ENCODE measurements around the gene PPFIA4. TPM values are rescaled to one million over a fixed set of nuclear protein-coding genes. Genes with fewer than 3 reads are reported as not detected.

PPFIA4 gene
- total RNA-seq, 1 donor from 2014 or later: 33.4 TPM

- no peaks in the 10 kb centered on the region for H3K9me3 Mint-ChIP-seq
Observed at GRCh38 chr1:203048086-203048485, 21.8 kb downstream of the PPFIA4 start.

GRCh38 chr1:203048555-203049051, 22.3 kb downstream of the PPFIA4 start:
- H3K27ac Mint-ChIP-seq: no peak overlapping the region
- intact Hi-C loops (cut with micrococcal nuclease): no loop called here
- DNase-seq (ENCODE audit: low spot score): no peak
- H3K36me3 Mint-ChIP-seq (ENCODE audit: low read depth): peaks cover 4% of the 10 kb centered on the region
- no peaks in the 10 kb centered on the region for H3K27me3 Mint-ChIP-seq (ENCODE audit: low read depth)
- no peaks in the 10 kb centered on the region for H3K9me3 Mint-ChIP-seq
- peaks cover 2% of the 10 kb centered on the region for H3K4me1 Mint-ChIP-seq (ENCODE audit: low read depth)
- H3K4me3 Mint-ChIP-seq (ENCODE audit: low read depth): no peak overlapping the region

More at GRCh38 chr1:203048086-203048485, 21.8 kb downstream of the PPFIA4 start:
- DNase-seq (ENCODE audit: low spot score): no peak
- Mint-ChIP-seq H3K36me3 (ENCODE audit: low read depth) (peaks cover 8% of the 10 kb centered on the region), H3K4me3 (ENCODE audit: low read depth) (no peak overlapping the region), H3K27me3 (ENCODE audit: low read depth) (no peaks in the 10 kb centered on the region), H3K27ac (no peak overlapping the region), H3K4me1 (ENCODE audit: low read depth) (peaks cover 2% of the 10 kb centered on the region)
- intact Hi-C loops (cut with micrococcal nuclease): no loop called here

- Mint-ChIP-seq H3K9me3 (no peaks in the 10 kb centered on the region), H3K27me3 (ENCODE audit: low read depth) (no peaks in the 10 kb centered on the region), H3K4me3 (ENCODE audit: low read depth) (no peak overlapping the region), H3K4me1 (ENCODE audit: low read depth) (peaks cover 2% of the 10 kb centered on the region), H3K27ac (no peak overlapping the region), H3K36me3 (ENCODE audit: low read depth) (peaks cover 4% of the 10 kb centered on the region)
- intact Hi-C loops (cut with micrococcal nuclease): no loop called here
- no peak for DNase-seq (ENCODE audit: low spot score)
Observed at GRCh38 chr1:203049077-203049476, 22.8 kb downstream of the PPFIA4 start.

GRCh38 chr1:203049576-203050180, 23.4 kb downstream of the PPFIA4 start:
- intact Hi-C loops (cut with micrococcal nuclease): no loop called here
- Mint-ChIP-seq H3K4me1 (ENCODE audit: low read depth) (peaks cover 2% of the 10 kb centered on the region), H3K4me3 (ENCODE audit: low read depth) (no peak overlapping the region), H3K27ac (no peak overlapping the region), H3K9me3 (no peaks in the 10 kb centered on the region), H3K27me3 (ENCODE audit: low read depth) (no peaks in the 10 kb centered on the region), H3K36me3 (ENCODE audit: low read depth) (peaks cover 4% of the 10 kb centered on the region)
- no peak for DNase-seq (ENCODE audit: low spot score)

GRCh38 chr1:203050826-203051225, 24.5 kb downstream of the PPFIA4 start:
- no peak overlapping the region for H3K27ac Mint-ChIP-seq
- intact Hi-C loops (cut with micrococcal nuclease): no loop called here

GRCh38 chr1:203051841-203052324, 25.6 kb downstream of the PPFIA4 start:
- intact Hi-C loops (cut with micrococcal nuclease): no loop called here
- Mint-ChIP-seq H3K27ac (no peak overlapping the region), H3K4me1 (ENCODE audit: low read depth) (peaks cover 2% of the 10 kb centered on the region), H3K36me3 (ENCODE audit: low read depth) (peaks cover 9% of the 10 kb centered on the region), H3K27me3 (ENCODE audit: low read depth) (no peaks in the 10 kb centered on the region), H3K9me3 (no peaks in the 10 kb centered on the region), H3K4me3 (ENCODE audit: low read depth) (no peak overlapping the region)
- no peak for DNase-seq (ENCODE audit: low spot score)

More at GRCh38 chr1:203050826-203051225, 24.5 kb downstream of the PPFIA4 start:
- Mint-ChIP-seq H3K4me3 (ENCODE audit: low read depth) (no peak overlapping the region), H3K27me3 (ENCODE audit: low read depth) (no peaks in the 10 kb centered on the region), H3K9me3 (no peaks in the 10 kb centered on the region), H3K36me3 (ENCODE audit: low read depth) (peaks cover 4% of the 10 kb centered on the region), H3K4me1 (ENCODE audit: low read depth) (peaks cover 2% of the 10 kb centered on the region)
- DNase-seq (ENCODE audit: low spot score): no peak

GRCh38 chr1:203052601-203053000, 26.3 kb downstream of the PPFIA4 start:
- no peaks in the 10 kb centered on the region for H3K9me3 Mint-ChIP-seq
- DNase-seq (ENCODE audit: low spot score): no peak
- no peaks in the 10 kb centered on the region for H3K4me1 Mint-ChIP-seq (ENCODE audit: low read depth)
- no peak overlapping the region for H3K27ac Mint-ChIP-seq
- intact Hi-C loops (cut with micrococcal nuclease): no loop called here
- no peaks in the 10 kb centered on the region for H3K27me3 Mint-ChIP-seq (ENCODE audit: low read depth)
- peaks cover 9% of the 10 kb centered on the region for H3K36me3 Mint-ChIP-seq (ENCODE audit: low read depth)
- H3K4me3 Mint-ChIP-seq (ENCODE audit: low read depth): no peak overlapping the region

GRCh38 chr1:203054184-203054583, 27.9 kb downstream of the PPFIA4 start:
- no peak overlapping the region for H3K27ac Mint-ChIP-seq
- no peaks in the 10 kb centered on the region for H3K4me1 Mint-ChIP-seq (ENCODE audit: low read depth)
- no peak overlapping the region for H3K4me3 Mint-ChIP-seq (ENCODE audit: low read depth)
- H3K27me3 Mint-ChIP-seq (ENCODE audit: low read depth): no peaks in the 10 kb centered on the region
- peaks cover 9% of the 10 kb centered on the region for H3K36me3 Mint-ChIP-seq (ENCODE audit: low read depth)
- DNase-seq (ENCODE audit: low spot score): no peak
- H3K9me3 Mint-ChIP-seq: no peaks in the 10 kb centered on the region
- intact Hi-C loops (cut with micrococcal nuclease): no loop called here

GRCh38 chr1:203054642-203055041, 28.4 kb downstream of the PPFIA4 start:
- Mint-ChIP-seq H3K4me1 (ENCODE audit: low read depth) (no peaks in the 10 kb centered on the region), H3K4me3 (ENCODE audit: low read depth) (no peak overlapping the region), H3K36me3 (ENCODE audit: low read depth) (peaks cover 10% of the 10 kb centered on the region), H3K27ac (no peak overlapping the region), H3K27me3 (ENCODE audit: low read depth) (no peaks in the 10 kb centered on the region), H3K9me3 (no peaks in the 10 kb centered on the region)
- no peak for DNase-seq (ENCODE audit: low spot score)
- intact Hi-C loops (cut with micrococcal nuclease): no loop called here

- Mint-ChIP-seq H3K36me3 (ENCODE audit: low read depth) (peaks cover 15% of the 10 kb centered on the region), H3K27ac (no peak overlapping the region), H3K4me3 (ENCODE audit: low read depth) (no peak overlapping the region), H3K4me1 (ENCODE audit: low read depth) (no peaks in the 10 kb centered on the region), H3K9me3 (no peaks in the 10 kb centered on the region), H3K27me3 (ENCODE audit: low read depth) (no peaks in the 10 kb centered on the region)
- intact Hi-C loops (cut with micrococcal nuclease): no loop called here
- DNase-seq (ENCODE audit: low spot score): no peak
Observed at GRCh38 chr1:203055161-203055799, 29.0 kb downstream of the PPFIA4 start.

- Mint-ChIP-seq H3K4me1 (ENCODE audit: low read depth) (no peaks in the 10 kb centered on the region), H3K27me3 (ENCODE audit: low read depth) (no peaks in the 10 kb centered on the region), H3K27ac (no peak overlapping the region), H3K4me3 (ENCODE audit: low read depth) (no peak overlapping the region), H3K9me3 (no peaks in the 10 kb centered on the region), H3K36me3 (ENCODE audit: low read depth) (peaks cover 15% of the 10 kb centered on the region)
- intact Hi-C loops (cut with micrococcal nuclease): no loop called here
- no peak for DNase-seq (ENCODE audit: low spot score)
Observed at GRCh38 chr1:203056012-203056411, 29.7 kb downstream of the PPFIA4 start.

- Mint-ChIP-seq H3K27ac (no peak overlapping the region), H3K4me3 (ENCODE audit: low read depth) (no peak overlapping the region), H3K36me3 (ENCODE audit: low read depth) (peaks cover 15% of the 10 kb centered on the region), H3K9me3 (no peaks in the 10 kb centered on the region), H3K4me1 (ENCODE audit: low read depth) (no peaks in the 10 kb centered on the region), H3K27me3 (ENCODE audit: low read depth) (no peaks in the 10 kb centered on the region)
- intact Hi-C loops (cut with micrococcal nuclease): no loop called here
- no peak for DNase-seq (ENCODE audit: low spot score)
Observed at GRCh38 chr1:203056516-203056915, 30.2 kb downstream of the PPFIA4 start.

GRCh38 chr1:203057911-203058675, 31.8 kb downstream of the PPFIA4 start:
- intact Hi-C loops (cut with micrococcal nuclease): no loop called here
- Mint-ChIP-seq H3K36me3 (ENCODE audit: low read depth) (peaks cover 15% of the 10 kb centered on the region), H3K4me1 (ENCODE audit: low read depth) (no peaks in the 10 kb centered on the region), H3K27ac (peak overlapping the region; percentile 5), H3K27me3 (ENCODE audit: low read depth) (no peaks in the 10 kb centered on the region), H3K9me3 (no peaks in the 10 kb centered on the region), H3K4me3 (ENCODE audit: low read depth) (no peak overlapping the region)
- no peak for DNase-seq (ENCODE audit: low spot score)

All from activated T-helper 2 cell treated with anti-CD3 and anti-CD28 coated beads, Interferon-gamma antibody, Interleukin-2, Interleukin-4, amounts not matched to agents 10 μg/mL and 5 μg/mL and 100 μg/mL, durations not matched to agents 14 hours and 24 hours and 36 hours (primary cell).